ENCODE data around the gene ELP2.
A peak's percentile ranks its signal among the peaks of the same experiment; 100 is the strongest.

ELP2 gene

GRCh38 chr18:36128907-36129299, 796 bp upstream of the ELP2 start:
- H3K27me3 ChIP-seq (ENCODE audit: control insufficient read depth in 1 of 2, insufficient read depth in 1 of 2, low read length in 2 of 2) = no peaks in the 10 kb centered on the region
- peaks cover 12% of the 10 kb centered on the region for H3K79me1 ChIP-seq (replicated peaks; ENCODE audit: low read length, poor library complexity, severe bottlenecking)
- H2BK5ac ChIP-seq (ENCODE audit: low read depth, low read length, poor library complexity, severe bottlenecking) = no peak overlapping the region
- no peak overlapping the region for H4K91ac ChIP-seq (ENCODE audit: low read length)
- peak overlapping the region in 1 of 2 experiments; percentile 66 for H2BK12ac ChIP-seq (ENCODE audit: low read length in 2 of 2)
- H3K9me3 ChIP-seq (ENCODE audit: control insufficient read depth, low read length) = no peaks in the 10 kb centered on the region
- H3K27ac ChIP-seq (ENCODE audit: low read length, poor library complexity, severe bottlenecking) = peak overlapping the region; percentile 15
- peaks cover 16% of the 10 kb centered on the region for H3K4me1 ChIP-seq (ENCODE audit: control insufficient read depth, insufficient read depth, low read depth, low read length)
- H3K18ac ChIP-seq (ENCODE audit: low read depth in 1 of 2, low read length in 2 of 2) = peak overlapping the region; percentile 45 to 62
- WGBS = 1% methylated on average over 37 of the region's 37 CpGs
- peak overlapping the region in 1 of 2 experiments; percentile 62 for H3K14ac ChIP-seq (ENCODE audit: low read length in 2 of 2)
- no peak for DNase-seq
- H2AFZ ChIP-seq (ENCODE audit: low read depth, low read length) = peak overlapping the region; percentile 73
- H4K8ac ChIP-seq (ENCODE audit: low read length) = no peak overlapping the region
- H3K4me2 ChIP-seq (ENCODE audit: low read length, poor library complexity, severe bottlenecking) = peak overlapping the region; percentile 83
- H3K4ac ChIP-seq (ENCODE audit: low read depth in 1 of 2, low read length in 2 of 2) = peak overlapping the region in 1 of 2 experiments; percentile 66
- H3K4me3 ChIP-seq (ENCODE audit: insufficient read depth in 1 of 2, low read depth in 1 of 2, low read length in 2 of 2) = peak overlapping the region; percentile 74 to 100
- peak overlapping the region in 1 of 2 experiments; percentile 6 for H3K23ac ChIP-seq (ENCODE audit: low read length in 2 of 2)
- H2BK15ac ChIP-seq (ENCODE audit: low read depth, poor library complexity, severe bottlenecking) = no peak overlapping the region
- H3K9ac ChIP-seq (ENCODE audit: low read length) = peak overlapping the region; percentile 97
- H2AK5ac ChIP-seq (ENCODE audit: low read length, severe bottlenecking) = no peak overlapping the region
- peaks cover 5 to 28% of the 10 kb centered on the region in 2 experiments for H3K36me3 ChIP-seq (ENCODE audit: control insufficient read depth in 1 of 2, insufficient read depth in 2 of 2, low read depth in 1 of 2, low read length in 2 of 2)
- H2BK120ac ChIP-seq (ENCODE audit: low read depth, low read length) = no peak overlapping the region

GRCh38 chr18:36130039-36130831, 536 bp downstream of the ELP2 start:
- H4K8ac ChIP-seq (ENCODE audit: low read length) = peak overlapping the region; percentile 89
- 4% methylated on average over 28 of the region's 30 CpGs for WGBS
- DNase-seq = no peak
- peak overlapping the region in 1 of 2 experiments; percentile 2 for H3K23ac ChIP-seq (ENCODE audit: low read length in 2 of 2)
- H2AFZ ChIP-seq (ENCODE audit: low read depth, low read length) = peak overlapping the region; percentile 60
- peaks cover 17% of the 10 kb centered on the region for H3K4me1 ChIP-seq (ENCODE audit: control insufficient read depth, insufficient read depth, low read depth, low read length)
- no peak overlapping the region for H2AK5ac ChIP-seq (ENCODE audit: low read length, severe bottlenecking)
- no peaks in the 10 kb centered on the region for H3K9me3 ChIP-seq (ENCODE audit: control insufficient read depth, low read length)
- peaks cover 5 to 27% of the 10 kb centered on the region in 2 experiments for H3K36me3 ChIP-seq (ENCODE audit: control insufficient read depth in 1 of 2, insufficient read depth in 2 of 2, low read depth in 1 of 2, low read length in 2 of 2)
- no peaks in the 10 kb centered on the region for H3K27me3 ChIP-seq (ENCODE audit: control insufficient read depth in 1 of 2, insufficient read depth in 1 of 2, low read length in 2 of 2)
- peak overlapping the region in 1 of 2 experiments; percentile 8 for H3K14ac ChIP-seq (ENCODE audit: low read length in 2 of 2)
- no peak overlapping the region for H2BK5ac ChIP-seq (ENCODE audit: low read depth, low read length, poor library complexity, severe bottlenecking)
- peak overlapping the region; percentile 74 to 100 for H3K4me3 ChIP-seq (ENCODE audit: insufficient read depth in 1 of 2, low read depth in 1 of 2, low read length in 2 of 2)
- H2BK120ac ChIP-seq (ENCODE audit: low read depth, low read length) = peak overlapping the region; percentile 21
- peak overlapping the region; percentile 55 for H4K91ac ChIP-seq (ENCODE audit: low read length)
- peak overlapping the region; percentile 46 for H3K4me2 ChIP-seq (ENCODE audit: low read length, poor library complexity, severe bottlenecking)
- peak overlapping the region in 1 of 2 experiments; percentile 14 for H2BK12ac ChIP-seq (ENCODE audit: low read length in 2 of 2)
- H3K4ac ChIP-seq (ENCODE audit: low read depth in 1 of 2, low read length in 2 of 2) = peak overlapping the region; percentile 5 to 78
- peak overlapping the region; percentile 92 for H3K27ac ChIP-seq (ENCODE audit: low read length, poor library complexity, severe bottlenecking)
- H3K18ac ChIP-seq (ENCODE audit: low read depth in 1 of 2, low read length in 2 of 2) = peak overlapping the region; percentile 78
- H3K79me1 ChIP-seq (replicated peaks; ENCODE audit: low read length, poor library complexity, severe bottlenecking) = peaks cover 7% of the 10 kb centered on the region
- H3K9ac ChIP-seq (ENCODE audit: low read length) = peak overlapping the region; percentile 97
- H2BK15ac ChIP-seq (ENCODE audit: low read depth, poor library complexity, severe bottlenecking) = peak overlapping the region; percentile 15

- DNase-seq = no peak
- Histone ChIP-seq H3K9me3 (ENCODE audit: control insufficient read depth, low read length) (no peaks in the 10 kb centered on the region), H4K8ac (ENCODE audit: low read length) (no peak overlapping the region), H3K4ac (ENCODE audit: low read depth in 1 of 2, low read length in 2 of 2) (no peak overlapping the region), H3K4me1 (ENCODE audit: control insufficient read depth, insufficient read depth, low read depth, low read length) (peaks cover 17% of the 10 kb centered on the region), H3K4me2 (ENCODE audit: low read length, poor library complexity, severe bottlenecking) (peak overlapping the region; percentile 64), H3K27me3 (ENCODE audit: control insufficient read depth in 1 of 2, insufficient read depth in 1 of 2, low read length in 2 of 2) (no peaks in the 10 kb centered on the region), H4K91ac (ENCODE audit: low read length) (no peak overlapping the region), H3K9ac (ENCODE audit: low read length) (peak overlapping the region; percentile 97), H2BK12ac (ENCODE audit: low read length in 2 of 2) (no peak overlapping the region), H3K14ac (ENCODE audit: low read length in 2 of 2) (no peak overlapping the region), H2BK15ac (ENCODE audit: low read depth, poor library complexity, severe bottlenecking) (no peak overlapping the region), H3K23ac (ENCODE audit: low read length in 2 of 2) (peak overlapping the region in 1 of 2 experiments; percentile 10), H3K36me3 (ENCODE audit: control insufficient read depth in 1 of 2, insufficient read depth in 2 of 2, low read depth in 1 of 2, low read length in 2 of 2) (peaks cover 5 to 26% of the 10 kb centered on the region in 2 experiments), H2AK5ac (ENCODE audit: low read length, severe bottlenecking) (no peak overlapping the region), H2BK120ac (ENCODE audit: low read depth, low read length) (no peak overlapping the region), H3K79me1 (replicated peaks; ENCODE audit: low read length, poor library complexity, severe bottlenecking) (peaks cover 5% of the 10 kb centered on the region), H2BK5ac (ENCODE audit: low read depth, low read length, poor library complexity, severe bottlenecking) (no peak overlapping the region), H3K4me3 (ENCODE audit: insufficient read depth in 1 of 2, low read depth in 1 of 2, low read length in 2 of 2) (peak overlapping the region; percentile 39 to 100), H3K27ac (ENCODE audit: low read length, poor library complexity, severe bottlenecking) (no peak overlapping the region), H2AFZ (ENCODE audit: low read depth, low read length) (no peak overlapping the region), H3K18ac (ENCODE audit: low read depth in 1 of 2, low read length in 2 of 2) (no peak overlapping the region)
- 93% methylated on average over 23 of the region's 26 CpGs for WGBS
These were observed 1.4 kb downstream of the ELP2 start for GRCh38 chr18:36130883-36131653.
